Jurkat, Clone E6-1 (cell line): Measurements from ENCODE around the gene BACH2.
A peak's percentile ranks its signal among the peaks of the same experiment; 100 is the strongest.
"Not testable (repeated sequence)": the region's sequence is repeated elsewhere in the genome, so short reads cannot be mapped to it uniquely, and the experiment has no call there.

Source experiments
- DNase-seq: peaks from one replicate; pipeline ENCODE4 v3.0.0-alpha.2; 2011; ENCODE audit warnings: low read depth, low spot score
- H3K4me3 ChIP-seq: 2 replicates; pipeline ENCODE4 v1.5.1; 2011; ENCODE audit warnings: mild to moderate bottlenecking, low read length, control low read depth, moderate library complexity

BACH2 gene

DNA sequence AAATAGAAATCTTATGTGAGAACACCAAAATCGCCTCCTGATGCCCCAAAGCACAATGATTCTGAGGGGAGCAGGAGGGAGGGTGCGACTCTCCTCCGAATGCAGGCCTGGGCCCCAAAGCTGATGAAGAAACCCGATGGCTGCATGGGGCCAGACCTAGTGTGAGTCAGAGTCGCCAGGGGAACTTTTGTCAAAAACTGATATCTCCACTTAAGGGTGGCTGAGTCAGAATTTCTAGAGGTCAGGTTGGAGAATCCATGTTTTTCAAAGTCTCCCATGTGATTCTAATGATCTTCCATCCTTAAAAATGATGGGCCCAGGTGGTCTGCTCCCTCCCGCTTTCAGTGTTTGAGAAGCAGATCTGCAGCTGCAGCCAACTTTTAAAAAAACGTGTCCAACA, 172.8 kb downstream of the BACH2 start:
- H3K4me3 ChIP-seq, result no peak overlapping the region
- DNase-seq, result no peak

GRCh38 chr6:90121982-90122381, 174.7 kb downstream of the BACH2 start:
- DNase-seq, result no peak
- H3K4me3 ChIP-seq, result no peak overlapping the region

- no peak overlapping the region for H3K4me3 ChIP-seq
- no peak for DNase-seq
These were observed 176.3 kb downstream of the BACH2 start for GRCh38 chr6:90120327-90120726.

DNA sequence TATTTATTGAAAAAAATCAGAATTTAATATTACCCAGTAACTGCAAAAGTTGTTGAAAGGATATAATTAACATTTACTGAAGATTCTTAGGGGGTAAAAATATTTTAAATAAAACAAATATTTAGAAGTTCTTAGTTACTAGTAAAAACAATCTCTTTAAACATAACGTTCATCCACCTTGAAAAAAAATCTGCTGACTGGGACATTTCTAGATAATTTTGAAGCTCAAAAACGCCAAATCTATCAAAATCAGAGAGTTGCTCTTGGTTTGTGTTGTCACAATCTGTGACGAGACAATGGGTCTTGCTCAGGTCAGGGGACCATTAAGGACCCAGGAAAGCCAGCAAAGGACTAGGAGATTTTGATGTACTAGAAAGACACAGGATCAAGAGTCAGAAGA, 177.0 kb downstream of the BACH2 start:
- DNase-seq, result no peak

GRCh38 chr6:90118581-90118980, 178.1 kb downstream of the BACH2 start:
- DNase-seq, result no peak
- H3K4me3 ChIP-seq, result no peak overlapping the region

More for the DNA sequence above, 177.0 kb downstream of the BACH2 start:
- H3K4me3 ChIP-seq, result no peak overlapping the region

- no peak overlapping the region for H3K4me3 ChIP-seq
- DNase-seq, result no peak
These were observed 178.6 kb downstream of the BACH2 start for GRCh38 chr6:90118069-90118468.

GRCh38 chr6:90116126-90116525, 180.5 kb downstream of the BACH2 start:
- not testable (repeated sequence) for DNase-seq, H3K4me3 ChIP-seq

- no peak for DNase-seq
- no peak overlapping the region for H3K4me3 ChIP-seq
These were observed 183.3 kb downstream of the BACH2 start for GRCh38 chr6:90113389-90113788.

- no peak for DNase-seq
- H3K4me3 ChIP-seq, result no peak overlapping the region
These were observed 185.3 kb downstream of the BACH2 start for GRCh38 chr6:90111387-90111786.

DNA sequence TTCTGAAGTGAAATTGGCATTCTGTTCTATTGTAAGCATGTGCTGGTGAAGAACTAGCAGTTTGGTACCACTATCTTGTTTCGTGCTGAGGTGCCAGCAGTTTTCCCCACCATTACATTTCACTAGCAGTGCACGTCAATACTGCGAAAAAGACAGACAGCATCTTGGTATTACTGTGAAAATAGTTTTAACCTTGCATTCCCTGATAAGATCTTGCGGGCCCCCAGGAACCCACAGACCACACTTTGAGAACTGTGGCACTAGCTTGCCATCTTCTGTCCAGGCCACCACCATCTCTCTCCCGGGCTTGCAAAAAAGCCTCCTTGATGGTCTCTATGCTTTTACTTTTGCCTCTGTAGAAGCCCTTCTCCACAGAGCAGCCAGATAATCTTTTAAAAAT, 185.7 kb downstream of the BACH2 start:
- peak; percentile 83 for DNase-seq
- no peak overlapping the region for H3K4me3 ChIP-seq

DNA sequence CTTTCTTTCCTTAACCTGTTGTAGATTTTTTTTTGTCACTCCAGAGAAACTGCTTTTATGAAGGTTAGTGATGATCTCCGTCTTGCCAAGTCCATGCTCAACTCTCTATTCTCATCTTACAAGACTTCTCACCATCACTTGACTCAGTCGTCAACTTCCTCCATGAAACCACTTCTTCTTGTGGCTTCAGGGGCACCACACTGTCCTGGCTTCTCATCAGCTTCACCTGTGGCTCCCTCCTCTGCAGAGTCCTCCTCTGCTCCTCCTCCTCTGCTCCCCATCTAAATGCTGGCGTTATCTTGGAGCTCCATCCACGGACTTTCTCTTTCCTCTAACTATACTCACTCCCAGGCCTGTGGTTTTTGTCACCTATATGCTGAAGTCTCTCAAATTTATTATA, 187.5 kb downstream of the BACH2 start:
- peak; percentile 46 for DNase-seq

DNA sequence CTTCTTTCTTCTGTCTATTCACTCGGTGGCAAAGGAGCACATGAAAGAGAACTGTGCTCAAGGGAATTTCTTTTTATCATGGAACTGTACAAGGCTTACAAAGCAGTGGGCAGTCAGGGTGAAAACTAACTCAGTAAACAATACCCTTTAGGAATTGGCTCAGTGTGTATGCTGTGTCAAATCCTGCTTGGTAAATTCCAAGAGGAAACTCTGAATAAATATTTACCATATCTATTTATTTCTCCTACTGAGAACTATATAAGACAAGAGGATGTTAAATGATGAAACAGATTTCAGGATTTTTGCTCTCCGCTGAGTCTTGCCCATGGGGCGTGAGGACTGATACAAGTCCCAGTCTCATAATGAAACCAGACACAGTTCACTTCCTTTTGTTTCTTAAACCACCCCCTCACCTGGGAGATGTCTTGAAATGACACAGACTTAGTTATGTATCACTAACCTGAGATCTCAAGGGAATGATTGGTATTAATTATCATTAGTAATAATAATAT, 188.8 kb downstream of the BACH2 start:
- H3K4me3 ChIP-seq, result no peak overlapping the region
- DNase-seq, result no peak

More for the DNA sequence above, 187.5 kb downstream of the BACH2 start:
- no peak overlapping the region for H3K4me3 ChIP-seq

DNA sequence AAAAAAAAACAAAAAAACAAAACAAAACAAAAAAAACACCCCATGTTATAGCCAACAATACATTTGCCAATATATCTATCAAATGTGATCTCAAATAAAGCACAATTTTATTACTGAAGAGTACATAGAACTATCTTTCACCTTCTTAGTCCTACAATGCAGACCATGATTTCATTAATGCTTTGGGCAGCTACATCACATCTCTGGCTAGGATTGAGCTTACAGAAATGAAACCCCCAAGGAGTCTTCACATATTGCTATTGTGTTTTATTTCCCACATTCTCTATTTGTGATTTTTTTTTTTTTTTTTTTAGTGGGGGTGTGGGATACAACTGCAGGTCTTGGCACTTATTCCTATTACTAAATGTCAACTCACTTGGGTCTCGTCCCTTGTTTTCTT, 189.3 kb downstream of the BACH2 start:
- DNase-seq, result no peak
- no peak overlapping the region for H3K4me3 ChIP-seq

GRCh38 chr6:90106449-90106848, 190.2 kb downstream of the BACH2 start:
- no peak for DNase-seq
- H3K4me3 ChIP-seq, result no peak overlapping the region

GRCh38 chr6:90105506-90106170, 191.0 kb downstream of the BACH2 start:
- no peak overlapping the region for H3K4me3 ChIP-seq
- DNase-seq, result no peak

GRCh38 chr6:90103056-90103800, 193.4 kb downstream of the BACH2 start:
- H3K4me3 ChIP-seq, result no peak overlapping the region
- no peak for DNase-seq

DNA sequence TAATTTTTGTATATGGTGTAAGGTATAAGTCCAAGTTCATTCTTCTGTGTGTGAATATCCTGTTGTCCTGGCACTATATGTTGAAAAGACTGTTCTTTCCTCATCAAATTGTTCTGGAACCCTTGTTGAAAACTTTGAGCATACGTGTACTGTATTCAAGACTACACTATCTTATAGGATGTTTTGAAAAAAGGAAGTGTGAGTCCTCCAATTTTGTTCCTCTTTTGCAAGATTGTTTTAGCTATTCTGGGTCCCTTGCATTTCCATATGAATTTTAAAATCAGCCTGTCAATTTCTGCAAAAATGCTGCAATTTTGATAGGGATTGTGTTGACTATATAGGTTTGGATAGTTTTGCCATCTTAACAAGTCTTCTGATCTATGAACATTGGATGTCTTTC, 195.2 kb downstream of the BACH2 start:
- no peak overlapping the region for H3K4me3 ChIP-seq
- DNase-seq, result no peak

DNA sequence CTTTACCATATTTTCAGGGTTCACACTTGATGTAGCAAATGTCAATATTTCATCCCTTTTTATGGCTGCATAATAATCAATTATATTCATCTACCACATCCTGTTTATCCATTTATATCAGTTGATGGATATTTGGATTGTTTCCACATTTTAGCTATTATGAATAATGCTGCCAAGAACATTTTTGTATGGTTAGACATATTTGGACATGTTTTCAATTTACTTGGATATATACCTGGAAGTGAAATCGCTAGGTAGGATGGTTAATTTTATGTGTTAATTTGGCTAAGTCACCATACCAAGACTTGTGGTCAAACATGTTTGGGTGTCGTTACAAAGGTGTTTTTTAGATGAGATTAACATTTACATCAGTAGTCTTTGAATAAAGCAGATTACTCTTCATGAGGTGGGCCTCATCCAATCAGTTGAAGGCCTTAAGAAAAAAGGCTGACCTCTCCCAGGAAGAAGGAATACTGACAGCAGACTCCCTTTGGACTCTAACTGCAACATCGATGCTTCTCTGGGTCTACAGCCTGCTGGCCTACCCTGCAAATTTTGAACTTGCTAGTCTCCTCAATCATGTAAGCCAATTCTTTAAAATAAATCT, 196.5 kb downstream of the BACH2 start:
- no peak overlapping the region for H3K4me3 ChIP-seq
- DNase-seq, result no peak

- DNase-seq, result no peak
- H3K4me3 ChIP-seq, result no peak overlapping the region
These were observed 198.0 kb downstream of the BACH2 start for GRCh38 chr6:90098627-90099026.

- DNase-seq, result peak; percentile 53
- H3K4me3 ChIP-seq, result no peak overlapping the region
These were observed 198.6 kb downstream of the BACH2 start for GRCh38 chr6:90098001-90098531.
